HG02588 (cell line): ENCODE results near the gene RAET1G.
"Not testable (repeated sequence)": the region's sequence is repeated elsewhere in the genome, so short reads cannot be mapped to it uniquely, and the experiment has no call there.

Source experiments
- ATAC-seq: cut with Tn5 transposase; IDR thresholded peaks from one replicate; pipeline ENCODE4 v1.9.1; 2021; ENCODE audit warnings: mild to moderate bottlenecking, moderate library complexity; ENCODE audit not compliant: unreplicated experiment

Gene RAET1G

GRCh38 chr6:149915970-149916865 lies 6.7 kb downstream of the RAET1G start:
- no peak for ATAC-seq

GRCh38 chr6:149913540-149914240 lies 9.2 kb downstream of the RAET1G start:
- no peak for ATAC-seq

GRCh38 chr6:149913085-149913484 lies 9.8 kb downstream of the RAET1G start:
- no peak for ATAC-seq

GRCh38 chr6:149912680-149913079 lies 10.2 kb downstream of the RAET1G start:
- ATAC-seq = not testable (repeated sequence)

GRCh38 chr6:149910721-149911151 lies 12.2 kb downstream of the RAET1G start:
- ATAC-seq = no peak

- ATAC-seq = no peak
Measured at GRCh38 chr6:149909701-149910470, 13.0 kb downstream of the RAET1G start.

- not testable (repeated sequence) for ATAC-seq
Measured at GRCh38 chr6:149908480-149908879, 14.4 kb downstream of the RAET1G start.

- ATAC-seq = no peak
Measured at GRCh38 chr6:149907317-149907716, 15.6 kb downstream of the RAET1G start.

GRCh38 chr6:149906405-149906804 lies 16.5 kb downstream of the RAET1G start:
- ATAC-seq = no peak

GRCh38 chr6:149905911-149906371 lies 17.0 kb downstream of the RAET1G start:
- no peak for ATAC-seq

- ATAC-seq = no peak
Measured at GRCh38 chr6:149905371-149905910, 17.5 kb downstream of the RAET1G start.

- no peak for ATAC-seq
Measured at GRCh38 chr6:149904661-149905370, 18.1 kb downstream of the RAET1G start.

- no peak for ATAC-seq
Measured at GRCh38 chr6:149903938-149904611, 18.8 kb downstream of the RAET1G start.

- ATAC-seq = no peak
Measured at GRCh38 chr6:149901444-149902140, 21.3 kb downstream of the RAET1G start.

- no peak for ATAC-seq
Measured at GRCh38 chr6:149900620-149901443, 22.1 kb downstream of the RAET1G start.

GRCh38 chr6:149899926-149900619 lies 22.8 kb downstream of the RAET1G start:
- ATAC-seq = no peak

GRCh38 chr6:149899486-149899885 lies 23.4 kb downstream of the RAET1G start:
- no peak for ATAC-seq

- no peak for ATAC-seq
Measured at GRCh38 chr6:149898966-149899365, 24.0 kb downstream of the RAET1G start.
